Measurements from ENCODE around the gene CLSTN2.

CLSTN2 gene

GRCh38 chr3:140050396-140050795, 115.4 kb downstream of the CLSTN2 start:
- H3K27ac ChIP-seq (ENCODE audit: insufficient read depth, low read length, poor library complexity, severe bottlenecking), result no peak overlapping the region
- no peaks in the 10 kb centered on the region for H3K36me3 ChIP-seq (ENCODE audit: control insufficient read depth, insufficient read depth, low read length)
- no peak for DNase-seq
- H3K4me1 ChIP-seq (ENCODE audit: control insufficient read depth, insufficient read depth, low read length, poor library complexity, severe bottlenecking), result no peaks in the 10 kb centered on the region
- no peaks in the 10 kb centered on the region for H3K9me3 ChIP-seq (ENCODE audit: control insufficient read depth, low read length)
- no peak overlapping the region for H3K4me3 ChIP-seq (ENCODE audit: insufficient read depth, low read depth, low read length, poor library complexity, severe bottlenecking)
- H3K27me3 ChIP-seq (replicated peaks; ENCODE audit: control insufficient read depth, insufficient read depth, low read length, poor library complexity, severe bottlenecking), result no peaks in the 10 kb centered on the region

GRCh38 chr3:140051019-140051957, 116.3 kb downstream of the CLSTN2 start:
- no peaks in the 10 kb centered on the region for H3K4me1 ChIP-seq (ENCODE audit: control insufficient read depth, insufficient read depth, low read length, poor library complexity, severe bottlenecking)
- no peak overlapping the region for H3K4me3 ChIP-seq (ENCODE audit: insufficient read depth, low read depth, low read length, poor library complexity, severe bottlenecking)
- H3K36me3 ChIP-seq (ENCODE audit: control insufficient read depth, insufficient read depth, low read length), result no peaks in the 10 kb centered on the region
- no peaks in the 10 kb centered on the region for H3K27me3 ChIP-seq (replicated peaks; ENCODE audit: control insufficient read depth, insufficient read depth, low read length, poor library complexity, severe bottlenecking)
- no peak overlapping the region for H3K27ac ChIP-seq (ENCODE audit: insufficient read depth, low read length, poor library complexity, severe bottlenecking)
- no peak for DNase-seq
- no peaks in the 10 kb centered on the region for H3K9me3 ChIP-seq (ENCODE audit: control insufficient read depth, low read length)

- Histone ChIP-seq H3K27me3 (replicated peaks; ENCODE audit: control insufficient read depth, insufficient read depth, low read length, poor library complexity, severe bottlenecking) (no peaks in the 10 kb centered on the region), H3K27ac (ENCODE audit: insufficient read depth, low read length, poor library complexity, severe bottlenecking) (no peak overlapping the region), H3K4me3 (ENCODE audit: insufficient read depth, low read depth, low read length, poor library complexity, severe bottlenecking) (no peak overlapping the region), H3K9me3 (ENCODE audit: control insufficient read depth, low read length) (no peaks in the 10 kb centered on the region), H3K36me3 (ENCODE audit: control insufficient read depth, insufficient read depth, low read length) (no peaks in the 10 kb centered on the region), H3K4me1 (ENCODE audit: control insufficient read depth, insufficient read depth, low read length, poor library complexity, severe bottlenecking) (no peaks in the 10 kb centered on the region)
- DNase-seq, result no peak
These were observed 118.1 kb downstream of the CLSTN2 start for GRCh38 chr3:140052771-140053702.

- Histone ChIP-seq H3K27me3 (replicated peaks; ENCODE audit: control insufficient read depth, insufficient read depth, low read length, poor library complexity, severe bottlenecking) (no peaks in the 10 kb centered on the region), H3K36me3 (ENCODE audit: control insufficient read depth, insufficient read depth, low read length) (no peaks in the 10 kb centered on the region), H3K4me3 (ENCODE audit: insufficient read depth, low read depth, low read length, poor library complexity, severe bottlenecking) (no peak overlapping the region), H3K27ac (ENCODE audit: insufficient read depth, low read length, poor library complexity, severe bottlenecking) (no peak overlapping the region), H3K9me3 (ENCODE audit: control insufficient read depth, low read length) (no peaks in the 10 kb centered on the region), H3K4me1 (ENCODE audit: control insufficient read depth, insufficient read depth, low read length, poor library complexity, severe bottlenecking) (no peaks in the 10 kb centered on the region)
- DNase-seq, result no peak
These were observed 118.8 kb downstream of the CLSTN2 start for GRCh38 chr3:140053794-140054193.

- Histone ChIP-seq H3K4me3 (ENCODE audit: insufficient read depth, low read depth, low read length, poor library complexity, severe bottlenecking) (no peak overlapping the region), H3K27ac (ENCODE audit: insufficient read depth, low read length, poor library complexity, severe bottlenecking) (no peak overlapping the region), H3K27me3 (replicated peaks; ENCODE audit: control insufficient read depth, insufficient read depth, low read length, poor library complexity, severe bottlenecking) (no peaks in the 10 kb centered on the region), H3K36me3 (ENCODE audit: control insufficient read depth, insufficient read depth, low read length) (no peaks in the 10 kb centered on the region), H3K9me3 (ENCODE audit: control insufficient read depth, low read length) (no peaks in the 10 kb centered on the region), H3K4me1 (ENCODE audit: control insufficient read depth, insufficient read depth, low read length, poor library complexity, severe bottlenecking) (no peaks in the 10 kb centered on the region)
- no peak for DNase-seq
These were observed 120.3 kb downstream of the CLSTN2 start for GRCh38 chr3:140055092-140055791.

- no peaks in the 10 kb centered on the region for H3K9me3 ChIP-seq (ENCODE audit: control insufficient read depth, low read length)
- H3K27me3 ChIP-seq (replicated peaks; ENCODE audit: control insufficient read depth, insufficient read depth, low read length, poor library complexity, severe bottlenecking), result no peaks in the 10 kb centered on the region
- no peaks in the 10 kb centered on the region for H3K36me3 ChIP-seq (ENCODE audit: control insufficient read depth, insufficient read depth, low read length)
- H3K27ac ChIP-seq (ENCODE audit: insufficient read depth, low read length, poor library complexity, severe bottlenecking), result no peak overlapping the region
- no peak for DNase-seq
- H3K4me1 ChIP-seq (ENCODE audit: control insufficient read depth, insufficient read depth, low read length, poor library complexity, severe bottlenecking), result no peaks in the 10 kb centered on the region
- no peak overlapping the region for H3K4me3 ChIP-seq (ENCODE audit: insufficient read depth, low read depth, low read length, poor library complexity, severe bottlenecking)
These were observed 121.1 kb downstream of the CLSTN2 start for GRCh38 chr3:140056047-140056446.

GRCh38 chr3:140061211-140061610, 126.2 kb downstream of the CLSTN2 start:
- Histone ChIP-seq H3K9me3 (ENCODE audit: control insufficient read depth, low read length) (no peaks in the 10 kb centered on the region), H3K27me3 (replicated peaks; ENCODE audit: control insufficient read depth, insufficient read depth, low read length, poor library complexity, severe bottlenecking) (no peaks in the 10 kb centered on the region), H3K4me3 (ENCODE audit: insufficient read depth, low read depth, low read length, poor library complexity, severe bottlenecking) (no peak overlapping the region), H3K27ac (ENCODE audit: insufficient read depth, low read length, poor library complexity, severe bottlenecking) (no peak overlapping the region), H3K36me3 (ENCODE audit: control insufficient read depth, insufficient read depth, low read length) (no peaks in the 10 kb centered on the region), H3K4me1 (ENCODE audit: control insufficient read depth, insufficient read depth, low read length, poor library complexity, severe bottlenecking) (no peaks in the 10 kb centered on the region)
- no peak for DNase-seq

- no peaks in the 10 kb centered on the region for H3K27me3 ChIP-seq (replicated peaks; ENCODE audit: control insufficient read depth, insufficient read depth, low read length, poor library complexity, severe bottlenecking)
- H3K4me3 ChIP-seq (ENCODE audit: insufficient read depth, low read depth, low read length, poor library complexity, severe bottlenecking), result no peak overlapping the region
- no peaks in the 10 kb centered on the region for H3K36me3 ChIP-seq (ENCODE audit: control insufficient read depth, insufficient read depth, low read length)
- H3K27ac ChIP-seq (ENCODE audit: insufficient read depth, low read length, poor library complexity, severe bottlenecking), result no peak overlapping the region
- no peaks in the 10 kb centered on the region for H3K9me3 ChIP-seq (ENCODE audit: control insufficient read depth, low read length)
- H3K4me1 ChIP-seq (ENCODE audit: control insufficient read depth, insufficient read depth, low read length, poor library complexity, severe bottlenecking), result no peaks in the 10 kb centered on the region
- DNase-seq, result no peak
These were observed 127.5 kb downstream of the CLSTN2 start for GRCh38 chr3:140062461-140062860.

- H3K27me3 ChIP-seq (replicated peaks; ENCODE audit: control insufficient read depth, insufficient read depth, low read length, poor library complexity, severe bottlenecking), result no peaks in the 10 kb centered on the region
- H3K36me3 ChIP-seq (ENCODE audit: control insufficient read depth, insufficient read depth, low read length), result no peaks in the 10 kb centered on the region
- H3K4me3 ChIP-seq (ENCODE audit: insufficient read depth, low read depth, low read length, poor library complexity, severe bottlenecking), result no peak overlapping the region
These were observed 132.5 kb downstream of the CLSTN2 start for GRCh38 chr3:140067487-140067886.

More at GRCh38 chr3:140067487-140067886, 132.5 kb downstream of the CLSTN2 start:
- DNase-seq, result no peak
- H3K9me3 ChIP-seq (ENCODE audit: control insufficient read depth, low read length), result no peaks in the 10 kb centered on the region
- H3K4me1 ChIP-seq (ENCODE audit: control insufficient read depth, insufficient read depth, low read length, poor library complexity, severe bottlenecking), result no peaks in the 10 kb centered on the region
- H3K27ac ChIP-seq (ENCODE audit: insufficient read depth, low read length, poor library complexity, severe bottlenecking), result no peak overlapping the region
